H1 (cell line): ENCODE data around the gene NWD2. TPM values are rescaled to one million over a fixed set of nuclear protein-coding genes. Genes with fewer than 3 reads are reported as not detected.

ENCODE experiments used
- CTCF ChIA-PET: fragments of 300-600 bp; sonication (Branson Sonifier 250); formaldehyde crosslinking; loops from one replicate; lab custom pipeline; 2021; ENCODE audit not compliant: partially characterized antibody; lab: Charles Lee
- POLR2A ChIA-PET: fragments of 300-600 bp; sonication (Branson Sonifier 250); formaldehyde crosslinking; loops from one replicate; lab custom pipeline; 2021; ENCODE audit warnings: inconsistent platforms; ENCODE audit not compliant: partially characterized antibody; lab: Charles Lee
- DNase-seq, 2 experiments: peaks; one replicate each; pipeline versions ENCODE4 v3.0.0 to v3.0.0-alpha.2; 2010 to 2022; ENCODE audit warnings: low spot score in 2 of 2, low read depth in 1 of 2, mixed read lengths in 1 of 2
- FAIRE-seq: peaks from 2 replicates; lab custom pipeline; 2011; peaks lifted over from hg19 to GRCh38; lab: Jason Lieb, UNC
- H2AFZ ChIP-seq: 2 replicates; pipeline ENCODE4 v1.8.1; 2012; ENCODE audit warnings: low read length, inconsistent platforms
- H2AK5ac ChIP-seq: 2 replicates; pipeline ENCODE4 v1.6.1; 2013; ENCODE audit warnings: low read depth, low read length
- H2BK120ac ChIP-seq: replicated peaks from 2 replicates; pipeline ENCODE3; 2013; ENCODE audit warnings: low read depth, low read length, inconsistent platforms
- H2BK12ac ChIP-seq: 2 replicates; pipeline ENCODE4 v1.6.1; 2013; ENCODE audit warnings: low read depth, low read length
- H2BK15ac ChIP-seq: 2 replicates; pipeline ENCODE4 v1.6.1; 2013; ENCODE audit warnings: low read length
- H2BK20ac ChIP-seq: 2 replicates; pipeline ENCODE4 v1.6.1; 2013; ENCODE audit warnings: low read length
- H2BK5ac ChIP-seq: 2 replicates; pipeline ENCODE4 v1.6.1; 2013; ENCODE audit warnings: low read depth, low read length
- H3K14ac ChIP-seq: 2 replicates; pipeline ENCODE4 v1.6.1; 2013; ENCODE audit warnings: inconsistent platforms; ENCODE audit not compliant: insufficient read length
- H3K18ac ChIP-seq: 2 replicates; pipeline ENCODE4 v1.6.1; 2013; ENCODE audit warnings: low read length; ENCODE audit errors: extremely low read depth
- H3K23ac ChIP-seq: 2 replicates; pipeline ENCODE4 v1.6.1; 2013; ENCODE audit warnings: inconsistent platforms; ENCODE audit not compliant: insufficient read length
- H3K23me2 ChIP-seq: 2 replicates; pipeline ENCODE4 v1.6.1; 2013; ENCODE audit warnings: low read depth, low read length
- H3K27ac ChIP-seq: 2 replicates; pipeline ENCODE4 v1.6.1; 2011; ENCODE audit warnings: low read depth, low read length, inconsistent platforms
- H3K27me3 ChIP-seq, 4 experiments: replicated peaks in 1 of 4; 1 replicate in 1 of 4; 2 replicates in 3 of 4; pipeline versions ENCODE4 v1.6.1 to v1.8.1; 2011 to 2013; ENCODE audit warnings: low read length in 3 of 4, mild to moderate bottlenecking in 3 of 4, inconsistent platforms in 2 of 4, mixed read lengths in 2 of 4, moderate library complexity in 1 of 4; ENCODE audit not compliant: control insufficient read depth in 3 of 4, insufficient read depth in 3 of 4; ENCODE audit errors: extremely low read depth in 1 of 4
- H3K36me3 ChIP-seq, 4 experiments: 2 replicates each; pipeline versions ENCODE4 v1.6.1 to v1.8.1; 2011 to 2013; ENCODE audit warnings: mild to moderate bottlenecking in 4 of 4, low read length in 3 of 4, moderate library complexity in 2 of 4, control low read depth in 1 of 4, inconsistent platforms in 1 of 4; ENCODE audit not compliant: insufficient read depth in 4 of 4, control insufficient read depth in 2 of 4
- H3K4ac ChIP-seq: replicated peaks from 2 replicates; pipeline ENCODE3; 2013; ENCODE audit warnings: low read length, low read depth, mixed read lengths, inconsistent platforms; ENCODE audit not compliant: insufficient read length
- H3K4me1 ChIP-seq, 4 experiments: replicated peaks in 1 of 4; 1 replicate in 1 of 4; 2 replicates in 3 of 4; pipeline versions ENCODE4 v1.6.1 to v1.8.1; 2011 to 2013; ENCODE audit warnings: low read length in 3 of 4, inconsistent platforms in 2 of 4, mixed read lengths in 1 of 4; ENCODE audit not compliant: insufficient read depth in 4 of 4, control insufficient read depth in 3 of 4
- H3K4me2 ChIP-seq, 2 experiments: 2 replicates each; pipeline versions ENCODE4 v1.6.1 to v1.8.1; 2011 to 2013; ENCODE audit warnings: low read depth in 2 of 2, low read length in 2 of 2, control low read depth in 1 of 2, inconsistent platforms in 1 of 2, mild to moderate bottlenecking in 1 of 2; ENCODE audit not compliant: insufficient read depth in 1 of 2
- H3K4me3 ChIP-seq, 4 experiments: fragments of 200-600, 300-600 bp in 1 of 4; sonication (generic), shearing (Covaris generic), sonication (Bioruptor Twin) in 1 of 4; 2 replicates each; pipeline versions ENCODE4 v1.5.1 to v1.8.1; 2011 to 2016; ENCODE audit warnings: low read length in 4 of 4, low read depth in 3 of 4, control low read depth in 2 of 4, inconsistent platforms in 2 of 4, mild to moderate bottlenecking in 2 of 4, mixed read lengths in 1 of 4, moderate library complexity in 1 of 4; ENCODE audit not compliant: insufficient read depth in 2 of 4; ENCODE audit errors: extremely low read depth in 1 of 4
- H3K56ac ChIP-seq: replicated peaks from 2 replicates; pipeline ENCODE3; 2013; ENCODE audit warnings: low read depth, mild to moderate bottlenecking, mixed read lengths, low read length, inconsistent platforms; ENCODE audit not compliant: insufficient read length
- H3K79me1 ChIP-seq: 2 replicates; pipeline ENCODE4 v1.6.1; 2013; ENCODE audit warnings: low read depth, low read length, control low read depth
- H3K79me2 ChIP-seq, 2 experiments: 2 replicates each; pipeline versions ENCODE4 v1.6.1 to v1.8.1; 2012 to 2013; ENCODE audit warnings: low read length in 2 of 2, mild to moderate bottlenecking in 2 of 2, inconsistent platforms in 1 of 2; ENCODE audit not compliant: insufficient read depth in 2 of 2, control insufficient read depth in 1 of 2
- H3K9ac ChIP-seq, 4 experiments: replicated peaks in 1 of 4; 1 replicate in 1 of 4; 2 replicates in 3 of 4; pipeline versions ENCODE4 v1.6.1 to v1.8.1; 2011 to 2013; ENCODE audit warnings: low read depth in 3 of 4, low read length in 3 of 4, control low read depth in 2 of 4, mild to moderate bottlenecking in 2 of 4, moderate library complexity in 2 of 4, inconsistent platforms in 1 of 4; ENCODE audit errors: extremely low read depth in 1 of 4
- H3K9me3 ChIP-seq, 2 experiments: 2 replicates each; pipeline versions ENCODE4 v1.6.1 to v1.8.1; 2012 to 2013; ENCODE audit warnings: mild to moderate bottlenecking in 2 of 2, moderate library complexity in 2 of 2, control low read depth in 1 of 2, inconsistent platforms in 1 of 2, low read depth in 1 of 2, low read length in 1 of 2, mixed read lengths in 1 of 2; ENCODE audit not compliant: insufficient read depth in 2 of 2
- H4K20me1 ChIP-seq, 2 experiments: replicated peaks in 1 of 2; 2 replicates each; pipeline versions ENCODE3 to v1.8.1; 2011 to 2013; ENCODE audit warnings: inconsistent platforms in 2 of 2, low read length in 2 of 2, mild to moderate bottlenecking in 1 of 2; ENCODE audit not compliant: insufficient read depth in 2 of 2, control insufficient read depth in 1 of 2
- H4K5ac ChIP-seq: 2 replicates; pipeline ENCODE4 v1.6.1; 2013; ENCODE audit warnings: low read length, low read depth, mixed read lengths, inconsistent platforms; ENCODE audit not compliant: insufficient read length
- H4K8ac ChIP-seq: 2 replicates; pipeline ENCODE4 v1.8.0; 2013; ENCODE audit warnings: mild to moderate bottlenecking, moderate library complexity, low read length, inconsistent platforms; ENCODE audit not compliant: insufficient read depth; ENCODE audit errors: extremely low read depth
- H4K91ac ChIP-seq: replicated peaks from 2 replicates; pipeline ENCODE3; 2013; ENCODE audit warnings: low read length, mixed read lengths, inconsistent platforms; ENCODE audit not compliant: insufficient read length
- WGBS, 2 experiments: shearing (Covaris generic) in 1 of 2; methylation state at CpG; one replicate each; pipeline versions ENCODE4 v1.1.6 to v1.1.7; 2013 to 2015; ENCODE audit warnings: low lambda C conversion rate in 2 of 2, mixed read lengths in 2 of 2, inconsistent platforms in 1 of 2, low coverage in 1 of 2, missing lambda C conversion rate in 1 of 2; ENCODE audit not compliant: insufficient replicate concordance in 2 of 2, insufficient coverage in 1 of 2, insufficient read length in 1 of 2; ENCODE audit errors: extremely low coverage in 1 of 2, missing lambda C conversion rate in 1 of 2; 5-methylcytosine and 5-hydroxymethylcytosine counted together
- polyA plus RNA-seq, 7 experiments: library from polyadenylated mRNA; depleted of rRNA in 3 of 7; stranded (reverse) in 5 of 7; unstranded in 2 of 7; fragments of >200 nt in 5 of 7; fragments of 200-250 nt in 2 of 7; gene quantifications; 1 replicate in 5 of 7; 2 replicates in 1 of 7; 4 replicates in 1 of 7; pipeline versions ENCODE4 v1.2.1 to v1.2.3, GENCODE V29; 2011 to 2013; ENCODE audit warnings: missing spikeins in 2 of 7, mixed read lengths in 2 of 7
- total RNA-seq: library from RNA; stranded (reverse); fragmentation: NEBNext Ultra II Directional; extraction: Animal tissue kit (Norgen Biotek cat#: 25700); gene quantifications from 2 replicates; pipeline ENCODE4 v1.2.1, GENCODE V29; 2021

NWD2 gene
- total and polyA plus RNA-seq, 2 of the 8 experiments (the other 6 are each of a cell fraction or from before 2014, with no cell fraction given): under 0.01 TPM; not detected in 1

GRCh38 chr4:37475776-37476175 is 231.2 kb downstream of the NWD2 start:
- DNase-seq: no peak
- no peaks in the 10 kb centered on the region for H3K36me3 ChIP-seq
- no peak overlapping the region for H2BK12ac ChIP-seq
- ChIA-PET CTCF (interaction anchor here (1.1 to 1.9 kb wide), 2 partner anchors 22 to 116 kb away, joined by 3 to 7 read pairs; a partner anchor contains a TSS), POLR2A (no interaction called here)
- H2AK5ac ChIP-seq: no peak overlapping the region
- no peak overlapping the region for H3K23ac ChIP-seq
- peaks cover 0 to 2% of the 10 kb centered on the region in 2 experiments for H4K20me1 ChIP-seq
- H4K91ac ChIP-seq: no peak overlapping the region
- no peaks in the 10 kb centered on the region for H3K23me2 ChIP-seq
- H3K79me1 ChIP-seq: no peaks in the 10 kb centered on the region
- H3K4me3 ChIP-seq: no peak overlapping the region
- no peak overlapping the region for H3K4ac ChIP-seq
- H4K5ac ChIP-seq: no peak overlapping the region
- no peak overlapping the region for H3K18ac ChIP-seq
- H2BK120ac ChIP-seq: no peak overlapping the region
- H3K9me3 ChIP-seq: no peaks in the 10 kb centered on the region
- no peak overlapping the region for H3K27ac ChIP-seq
- no peaks in the 10 kb centered on the region for H3K79me2 ChIP-seq
- H4K8ac ChIP-seq: no peak overlapping the region
- no peaks in the 10 kb centered on the region for H3K27me3 ChIP-seq
- no peak overlapping the region for H2BK20ac ChIP-seq
- H2AFZ ChIP-seq: no peak overlapping the region
- H2BK5ac ChIP-seq: no peak overlapping the region
- 92% methylated on average over 1 of the region's 1 CpG; no CpG with 5 or more reads in 1 of the 2 experiments for WGBS, 2 experiments
- no peak overlapping the region for H3K9ac ChIP-seq
- no peaks in the 10 kb centered on the region for H3K4me1 ChIP-seq
- H3K56ac ChIP-seq: no peak overlapping the region
- no peak overlapping the region for H3K14ac ChIP-seq
- FAIRE-seq: no peak
- no peak overlapping the region for H3K4me2 ChIP-seq
- H2BK15ac ChIP-seq: no peak overlapping the region
